ENCODE data around the gene OVCA2. TPM values are rescaled to one million over a fixed set of nuclear protein-coding genes. Genes with fewer than 3 reads are reported as not detected.

The OVCA2 gene
- total RNA-seq, 1 experiment from 2014 or later, result 14.1 TPM

- no peaks in the 10 kb centered on the region for H3K9me3 ChIP-seq (replicated peaks)
- no peaks in the 10 kb centered on the region for H3K27me3 ChIP-seq
- H3K4me3 ChIP-seq, result no peak overlapping the region
- peak in 1 of 2 experiments; percentile 12 for DNase-seq
- H3K36me3 ChIP-seq, result no peaks in the 10 kb centered on the region; the same call in 1 of the 2 replicates
- peaks cover 40% of the 10 kb centered on the region for H3K4me1 ChIP-seq
- peak overlapping the region; percentile 89; the same call in 1 of the 2 replicates for H3K27ac ChIP-seq
These were observed 42.4 kb downstream of the OVCA2 start for GRCh38 chr17:2084036-2084765.

DNA sequence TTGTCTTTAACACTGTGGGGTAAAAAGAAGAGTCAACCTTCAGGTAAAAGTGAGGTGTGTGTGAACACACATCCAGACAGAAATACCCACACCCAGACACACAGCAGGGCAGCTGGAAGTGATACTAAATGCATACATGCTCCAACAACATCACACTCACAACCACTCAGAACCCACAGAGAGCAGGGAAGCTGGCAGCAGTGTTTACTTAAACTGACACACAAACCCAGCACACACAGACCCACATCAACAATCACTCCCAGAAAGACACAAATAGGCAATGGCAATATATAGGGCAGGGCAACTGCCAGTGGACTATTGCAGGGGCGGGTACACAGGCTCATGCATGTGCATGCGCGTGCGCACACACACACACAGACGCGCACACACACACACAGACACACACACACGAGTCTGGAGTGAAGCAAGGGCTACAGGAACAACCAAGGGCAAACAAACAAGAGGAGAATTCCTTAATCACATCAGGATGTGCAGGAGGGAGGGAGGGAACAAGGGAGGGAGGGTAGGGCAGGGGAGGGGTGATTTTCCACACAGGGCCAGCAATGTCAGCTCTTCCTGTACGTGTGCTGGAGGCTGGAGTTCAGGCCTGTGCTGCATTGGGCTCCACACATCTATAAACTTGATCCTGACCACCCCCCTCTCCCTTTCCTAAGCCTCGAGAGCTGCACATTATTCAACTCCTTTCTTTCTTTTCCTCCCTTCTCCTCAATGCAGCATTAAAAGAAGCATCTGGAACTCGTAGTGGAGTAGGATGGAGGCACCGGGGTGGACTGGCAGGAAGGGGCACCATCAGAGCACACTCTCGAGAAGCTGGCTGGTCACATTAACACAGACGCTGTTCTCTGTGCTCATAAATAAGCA lies 43.2 kb downstream of the OVCA2 start:
- Histone ChIP-seq H3K36me3 (no peaks in the 10 kb centered on the region; the same call in 1 of the 2 replicates), H3K27ac (no peak overlapping the region), H3K4me3 (no peak overlapping the region), H3K9me3 (replicated peaks) (no peaks in the 10 kb centered on the region), H3K4me1 (peaks cover 40% of the 10 kb centered on the region), H3K27me3 (no peaks in the 10 kb centered on the region)
- no peak for DNase-seq

DNA sequence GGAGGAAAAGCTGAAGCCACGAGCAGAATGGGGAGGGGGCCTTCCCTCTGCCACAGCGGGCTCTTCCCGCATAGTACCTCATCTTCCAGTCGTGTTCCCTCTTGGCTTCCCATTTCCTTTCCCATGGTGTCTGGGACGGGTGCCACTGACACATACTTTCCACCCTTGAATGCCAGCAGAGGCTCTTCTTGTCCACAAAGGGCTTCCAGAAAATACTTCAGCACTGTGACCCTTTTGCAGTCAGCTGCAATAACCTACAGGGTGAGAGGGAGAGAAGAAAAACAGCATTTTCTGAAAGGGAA lies 43.8 kb downstream of the OVCA2 start:
- Histone ChIP-seq H3K27ac (no peak overlapping the region), H3K36me3 (no peaks in the 10 kb centered on the region)
- DNase-seq, result no peak

DNA sequence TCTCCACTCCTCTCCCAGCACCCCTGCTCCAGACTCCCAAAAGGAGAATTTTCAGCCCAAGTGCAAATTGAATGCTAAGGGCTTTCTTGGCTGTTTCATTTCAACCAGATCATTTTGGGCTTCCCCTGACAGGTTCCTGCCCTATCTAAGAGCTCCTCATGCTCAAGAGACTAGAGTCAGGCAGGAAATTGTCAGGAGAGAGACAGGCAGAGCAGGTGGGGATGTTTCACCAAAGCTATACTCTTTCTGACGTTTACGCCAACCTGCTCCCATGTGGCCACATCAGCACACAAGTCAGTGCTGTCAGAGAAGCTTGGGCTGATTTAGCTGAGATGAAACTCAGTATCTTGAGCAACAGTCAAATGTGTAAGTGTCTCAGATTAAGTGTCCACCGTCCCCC lies 44.5 kb downstream of the OVCA2 start:
- H3K36me3 ChIP-seq, result no peaks in the 10 kb centered on the region
- H3K9me3 ChIP-seq (replicated peaks), result no peaks in the 10 kb centered on the region
- H3K27me3 ChIP-seq, result no peaks in the 10 kb centered on the region
- H3K27ac ChIP-seq, result no peak overlapping the region
- no peak for DNase-seq
- peaks cover 44% of the 10 kb centered on the region for H3K4me1 ChIP-seq
- H3K4me3 ChIP-seq, result no peak overlapping the region

More for the DNA sequence above, 43.8 kb downstream of the OVCA2 start:
- H3K4me1 ChIP-seq, result peaks cover 40% of the 10 kb centered on the region
- H3K27me3 ChIP-seq, result no peaks in the 10 kb centered on the region
- H3K4me3 ChIP-seq, result no peak overlapping the region
- no peaks in the 10 kb centered on the region for H3K9me3 ChIP-seq (replicated peaks)

DNA sequence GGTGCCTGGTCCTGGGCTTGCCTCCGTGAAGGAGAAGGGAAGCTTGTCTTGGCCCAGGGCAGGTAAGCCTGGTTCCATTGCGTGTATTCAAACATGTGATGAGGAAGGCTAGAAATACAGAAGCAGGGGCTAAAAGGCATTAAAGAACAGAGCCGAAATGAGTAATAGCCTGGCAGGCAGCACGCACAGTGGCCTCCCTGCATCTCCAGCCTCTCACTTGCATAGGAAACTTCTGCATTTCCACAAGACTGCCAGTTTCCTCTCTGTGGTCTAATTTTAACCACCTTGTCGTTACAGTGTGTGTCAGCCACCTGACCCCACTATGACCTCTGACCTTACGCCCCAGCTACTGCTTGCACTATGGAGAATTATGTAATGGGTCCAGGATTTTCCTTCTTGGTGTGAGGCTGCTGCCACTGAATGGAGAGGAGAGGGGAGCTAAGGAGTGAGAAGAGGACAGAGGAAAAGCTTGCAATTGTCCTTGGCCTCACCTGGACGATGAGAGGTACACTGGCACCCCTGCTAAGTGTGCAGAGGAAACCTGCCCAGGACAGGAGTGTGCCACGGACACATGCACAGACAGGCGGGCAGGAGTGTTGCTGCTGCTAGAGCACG lies 45.9 kb downstream of the OVCA2 start:
- no peak overlapping the region for H3K27ac ChIP-seq
- no peaks in the 10 kb centered on the region for H3K36me3 ChIP-seq
- no peaks in the 10 kb centered on the region for H3K9me3 ChIP-seq (replicated peaks)
- H3K4me3 ChIP-seq, result no peak overlapping the region
- peaks cover 32% of the 10 kb centered on the region for H3K4me1 ChIP-seq
- H3K27me3 ChIP-seq, result no peaks in the 10 kb centered on the region
- DNase-seq, result no peak

DNA sequence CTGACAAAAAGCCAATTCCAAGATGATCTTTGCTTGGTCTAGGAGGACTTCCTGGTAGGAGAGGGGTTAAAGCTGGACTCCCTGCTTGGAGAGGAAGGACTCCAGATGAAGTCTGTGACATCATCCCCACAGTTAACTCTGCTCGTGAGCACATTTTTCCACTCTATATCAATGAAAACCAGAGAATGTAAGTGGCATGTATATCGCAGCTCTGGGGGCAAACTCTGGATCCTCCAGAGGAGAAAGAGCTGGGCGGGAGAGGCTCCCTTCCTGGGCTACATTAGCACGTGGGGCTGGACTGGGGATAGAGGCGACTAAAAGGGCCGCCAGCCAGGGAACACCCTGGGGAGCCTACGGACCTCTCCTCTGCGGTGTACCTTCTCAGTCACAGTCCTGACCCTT lies 47.2 kb downstream of the OVCA2 start:
- DNase-seq, result no peak
- no peaks in the 10 kb centered on the region for H3K36me3 ChIP-seq
- no peaks in the 10 kb centered on the region for H3K27me3 ChIP-seq
- H3K27ac ChIP-seq, result no peak overlapping the region
- no peaks in the 10 kb centered on the region for H3K9me3 ChIP-seq (replicated peaks)
- H3K4me3 ChIP-seq, result no peak overlapping the region
- peaks cover 18% of the 10 kb centered on the region for H3K4me1 ChIP-seq

DNA sequence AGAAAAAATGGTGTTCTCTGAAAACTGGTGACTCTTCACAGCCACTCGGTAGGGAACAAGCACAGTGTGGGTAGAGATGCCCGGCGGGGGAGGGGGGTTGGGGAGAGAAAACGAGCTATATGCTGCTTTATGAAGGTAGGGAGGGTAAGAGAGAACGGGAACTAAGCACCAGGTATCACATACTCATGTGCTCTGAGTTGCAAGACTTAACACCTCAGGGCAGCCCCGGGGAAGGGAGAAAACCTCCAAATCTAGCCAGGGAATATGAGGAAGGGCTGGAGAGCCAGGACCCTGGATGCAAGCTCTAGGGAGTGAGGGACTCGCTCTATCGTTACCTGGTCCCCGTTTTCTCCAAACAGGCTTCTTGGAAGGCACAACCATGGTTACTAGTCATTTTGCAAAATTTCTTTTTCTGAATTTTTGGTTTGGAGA lies 48.4 kb downstream of the OVCA2 start:
- Histone ChIP-seq H3K27ac (no peak overlapping the region), H3K4me3 (no peak overlapping the region), H3K4me1 (peaks cover 7% of the 10 kb centered on the region), H3K9me3 (replicated peaks) (no peaks in the 10 kb centered on the region), H3K27me3 (no peaks in the 10 kb centered on the region), H3K36me3 (no peaks in the 10 kb centered on the region)
- no peak for DNase-seq

- no peaks in the 10 kb centered on the region for H3K27me3 ChIP-seq
- no peak overlapping the region for H3K27ac ChIP-seq
- peak; percentile 34 to 40 for DNase-seq
- peaks cover 7% of the 10 kb centered on the region for H3K4me1 ChIP-seq
- no peak overlapping the region for H3K4me3 ChIP-seq
- no peaks in the 10 kb centered on the region for H3K36me3 ChIP-seq
- H3K9me3 ChIP-seq (replicated peaks), result no peaks in the 10 kb centered on the region
These were observed 49.1 kb downstream of the OVCA2 start for GRCh38 chr17:2090804-2091534.

DNA sequence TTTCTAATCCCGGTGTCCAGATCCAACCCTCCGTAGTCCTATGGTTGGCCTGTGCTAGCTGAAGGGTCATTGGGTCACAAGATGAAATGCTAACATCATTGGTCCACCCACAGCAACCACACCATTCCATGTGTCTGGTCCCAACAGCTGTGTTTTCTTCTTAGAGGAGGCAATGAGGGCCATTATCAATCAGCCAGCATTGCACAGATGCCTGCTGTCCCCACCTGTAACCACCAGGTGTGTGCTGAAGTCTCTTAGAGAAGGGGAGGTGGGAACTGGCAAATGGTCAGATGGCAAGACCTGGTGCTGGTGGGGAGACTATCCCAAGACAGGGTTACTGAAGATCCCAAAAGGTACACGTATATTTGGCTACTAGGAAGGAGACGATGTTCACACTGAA lies 50.4 kb downstream of the OVCA2 start:
- Histone ChIP-seq H3K27me3 (no peaks in the 10 kb centered on the region), H3K9me3 (replicated peaks) (no peaks in the 10 kb centered on the region), H3K4me1 (peaks cover 7% of the 10 kb centered on the region), H3K27ac (no peak overlapping the region), H3K36me3 (no peaks in the 10 kb centered on the region), H3K4me3 (no peak overlapping the region)
- no peak for DNase-seq

Other genes with a start within 250 kb of the OVCA2 start
- 9.6 and 10.1 TPM in 2 replicates for gene SMYD4, start 212.1 kb upstream of the OVCA2 start, total RNA-seq (2014; rRNA removed; shearing (Covaris generic))
- gene RPA1, start 212.0 kb upstream of the OVCA2 start, total RNA-seq (2014; rRNA removed; shearing (Covaris generic)), result 38.7 and 45.4 TPM in 2 replicates
- gene RTN4RL1, start 16.7 kb upstream of the OVCA2 start, total RNA-seq (2014; rRNA removed; shearing (Covaris generic)), result 0.61 and 0.83 TPM in 2 replicates
- 14.4 and 14.6 TPM in 2 replicates for gene DPH1, start 11.9 kb upstream of the OVCA2 start, total RNA-seq (2014; rRNA removed; shearing (Covaris generic))
- 0.13 and 0.18 TPM in 2 replicates for gene HIC1, start 13.1 kb downstream of the OVCA2 start, total RNA-seq (2014; rRNA removed; shearing (Covaris generic))